Activated naive CD8-positive, alpha-beta T cell treated with anti-CD3 and anti-CD28 coated beads for 36 hours (primary cell): ENCODE measurements around the gene TAC3. TPM values are rescaled to one million over a fixed set of nuclear protein-coding genes. Genes with fewer than 3 reads are reported as not detected.
"Not testable (repeated sequence)": the region's sequence is repeated elsewhere in the genome, so short reads cannot be mapped to it uniquely, and the experiment has no call there.

Source experiments
- DNase-seq: peaks from one replicate; pipeline ENCODE4 v3.0.0; 2021
- H3K27ac Mint-ChIP-seq: one replicate; pipeline ENCODE4 v1.8.0; 2022; ENCODE audit warnings: mild to moderate bottlenecking, moderate library complexity, mixed read lengths
- H3K27me3 Mint-ChIP-seq: one replicate; pipeline ENCODE4 v1.8.0; 2022; ENCODE audit warnings: mild to moderate bottlenecking, mixed read lengths
- H3K36me3 Mint-ChIP-seq: one replicate; pipeline ENCODE4 v1.8.0; 2021; ENCODE audit warnings: mild to moderate bottlenecking, mixed read lengths
- H3K4me1 Mint-ChIP-seq: one replicate; pipeline ENCODE4 v1.8.0; 2021; ENCODE audit warnings: mixed read lengths
- H3K4me3 Mint-ChIP-seq: one replicate; pipeline ENCODE4 v1.8.0; 2022; ENCODE audit warnings: mild to moderate bottlenecking, moderate library complexity, mixed read lengths
- H3K9me3 Mint-ChIP-seq: one replicate; pipeline ENCODE4 v1.8.0; 2022; ENCODE audit warnings: mixed read lengths
- total RNA-seq, 2 experiments: library from RNA; stranded (reverse); gene quantifications; one replicate each; pipeline ENCODE4 v1.2.3, GENCODE V29; 2021

TAC3 gene
- total RNA-seq, 2 experiments from 2014 or later = 0.31 to 0.32 TPM

- DNase-seq = peak; percentile 67
- no peaks in the 10 kb centered on the region for H3K27me3 Mint-ChIP-seq
- peaks cover 11% of the 10 kb centered on the region for H3K4me1 Mint-ChIP-seq
- H3K36me3 Mint-ChIP-seq = no peaks in the 10 kb centered on the region
- H3K4me3 Mint-ChIP-seq = no peak overlapping the region
- H3K9me3 Mint-ChIP-seq = no peaks in the 10 kb centered on the region
- no peak overlapping the region for H3K27ac Mint-ChIP-seq
Measured at GRCh38 chr12:56987551-56988053, 28.7 kb downstream of the TAC3 start.

GRCh38 chr12:56987011-56987410, 29.3 kb downstream of the TAC3 start:
- DNase-seq = no peak
- Mint-ChIP-seq H3K4me1 (peaks cover 11% of the 10 kb centered on the region), H3K27me3 (no peaks in the 10 kb centered on the region), H3K4me3 (no peak overlapping the region), H3K9me3 (no peaks in the 10 kb centered on the region), H3K36me3 (no peaks in the 10 kb centered on the region), H3K27ac (no peak overlapping the region)

- H3K4me1 Mint-ChIP-seq, H3K27ac Mint-ChIP-seq, H3K27me3 Mint-ChIP-seq: not testable (repeated sequence)
Measured at GRCh38 chr12:56985714-56986113, 30.6 kb downstream of the TAC3 start.

GRCh38 chr12:56983386-56983785, 32.9 kb downstream of the TAC3 start:
- DNase-seq = no peak
- H3K4me3 Mint-ChIP-seq = no peak overlapping the region
- no peaks in the 10 kb centered on the region for H3K36me3 Mint-ChIP-seq
- peaks cover 4% of the 10 kb centered on the region for H3K4me1 Mint-ChIP-seq
- no peak overlapping the region for H3K27ac Mint-ChIP-seq
- no peaks in the 10 kb centered on the region for H3K9me3 Mint-ChIP-seq
- H3K27me3 Mint-ChIP-seq = no peaks in the 10 kb centered on the region

More at GRCh38 chr12:56985714-56986113, 30.6 kb downstream of the TAC3 start:
- not testable (repeated sequence) for H3K9me3 Mint-ChIP-seq, H3K4me3 Mint-ChIP-seq, DNase-seq, H3K36me3 Mint-ChIP-seq

GRCh38 chr12:56982578-56983236, 33.6 kb downstream of the TAC3 start:
- not testable (repeated sequence) for H3K27me3 Mint-ChIP-seq, H3K9me3 Mint-ChIP-seq, DNase-seq, H3K4me1 Mint-ChIP-seq, H3K36me3 Mint-ChIP-seq, H3K4me3 Mint-ChIP-seq, H3K27ac Mint-ChIP-seq

- DNase-seq = no peak
- Mint-ChIP-seq H3K27me3 (no peaks in the 10 kb centered on the region), H3K9me3 (peaks cover 3% of the 10 kb centered on the region), H3K4me3 (no peak overlapping the region), H3K27ac (no peak overlapping the region), H3K4me1 (peaks cover 2% of the 10 kb centered on the region), H3K36me3 (no peaks in the 10 kb centered on the region)
Measured at GRCh38 chr12:56980941-56981530, 35.3 kb downstream of the TAC3 start.

GRCh38 chr12:56980268-56980667, 36.1 kb downstream of the TAC3 start:
- Mint-ChIP-seq H3K27ac (no peak overlapping the region), H3K4me1 (no peaks in the 10 kb centered on the region), H3K36me3 (no peaks in the 10 kb centered on the region), H3K9me3 (peaks cover 3% of the 10 kb centered on the region), H3K27me3 (no peaks in the 10 kb centered on the region), H3K4me3 (no peak overlapping the region)
- DNase-seq = no peak

- no peaks in the 10 kb centered on the region for H3K27me3 Mint-ChIP-seq
- peaks cover 3% of the 10 kb centered on the region for H3K9me3 Mint-ChIP-seq
- DNase-seq = no peak
- H3K4me3 Mint-ChIP-seq = no peak overlapping the region
- no peaks in the 10 kb centered on the region for H3K36me3 Mint-ChIP-seq
- no peaks in the 10 kb centered on the region for H3K4me1 Mint-ChIP-seq
- H3K27ac Mint-ChIP-seq = no peak overlapping the region
Measured at GRCh38 chr12:56979628-56980027, 36.7 kb downstream of the TAC3 start.

- Mint-ChIP-seq H3K9me3 (peaks cover 3% of the 10 kb centered on the region), H3K4me3 (no peak overlapping the region), H3K27ac (no peak overlapping the region), H3K36me3 (no peaks in the 10 kb centered on the region), H3K4me1 (no peaks in the 10 kb centered on the region), H3K27me3 (no peaks in the 10 kb centered on the region)
- DNase-seq = no peak
Measured at GRCh38 chr12:56978397-56979138, 37.8 kb downstream of the TAC3 start.

GRCh38 chr12:56977361-56977760, 39.0 kb downstream of the TAC3 start:
- not testable (repeated sequence) for H3K4me1 Mint-ChIP-seq, H3K27ac Mint-ChIP-seq, H3K27me3 Mint-ChIP-seq, H3K9me3 Mint-ChIP-seq, DNase-seq, H3K36me3 Mint-ChIP-seq, H3K4me3 Mint-ChIP-seq

GRCh38 chr12:56974224-56974623, 42.1 kb downstream of the TAC3 start:
- not testable (repeated sequence) for H3K4me3 Mint-ChIP-seq, H3K9me3 Mint-ChIP-seq, DNase-seq, H3K27ac Mint-ChIP-seq, H3K27me3 Mint-ChIP-seq, H3K36me3 Mint-ChIP-seq, H3K4me1 Mint-ChIP-seq

GRCh38 chr12:56968910-56969309, 47.4 kb downstream of the TAC3 start:
- not testable (repeated sequence) for DNase-seq, H3K36me3 Mint-ChIP-seq, H3K27ac Mint-ChIP-seq, H3K9me3 Mint-ChIP-seq, H3K4me1 Mint-ChIP-seq, H3K4me3 Mint-ChIP-seq, H3K27me3 Mint-ChIP-seq

GRCh38 chr12:56965997-56966642, 50.2 kb downstream of the TAC3 start:
- not testable (repeated sequence) for H3K4me3 Mint-ChIP-seq, H3K27me3 Mint-ChIP-seq, DNase-seq, H3K4me1 Mint-ChIP-seq, H3K9me3 Mint-ChIP-seq, H3K27ac Mint-ChIP-seq, H3K36me3 Mint-ChIP-seq

GRCh38 chr12:56965124-56965523, 51.2 kb downstream of the TAC3 start:
- not testable (repeated sequence) for DNase-seq, H3K4me1 Mint-ChIP-seq, H3K36me3 Mint-ChIP-seq, H3K27me3 Mint-ChIP-seq, H3K27ac Mint-ChIP-seq, H3K4me3 Mint-ChIP-seq, H3K9me3 Mint-ChIP-seq

GRCh38 chr12:56963557-56963956, 52.8 kb downstream of the TAC3 start:
- not testable (repeated sequence) for DNase-seq, H3K36me3 Mint-ChIP-seq, H3K4me1 Mint-ChIP-seq, H3K9me3 Mint-ChIP-seq, H3K27ac Mint-ChIP-seq, H3K4me3 Mint-ChIP-seq, H3K27me3 Mint-ChIP-seq
